ENCODE data around the gene PRKCA. TPM values are rescaled to one million over a fixed set of nuclear protein-coding genes. Genes with fewer than 3 reads are reported as not detected.

PRKCA gene
- total RNA-seq, 1 donor from 2014 or later: 15.5 TPM

GRCh38 chr17:66859353-66859752 lies 556.9 kb downstream of the PRKCA start:
- Histone ChIP-seq H3K36me3 (no peaks in the 10 kb centered on the region), H3K9me3 (no peaks in the 10 kb centered on the region), H3K4me1 (no peaks in the 10 kb centered on the region), H3K27ac (no peak overlapping the region), H3K4me3 (no peak overlapping the region), H3K27me3 (no peaks in the 10 kb centered on the region)
- intact Hi-C loops (cut with DNase I): no loop called here
- TF ChIP-seq POLR2A (IDR thresholded peaks at IDR 0.05) (no peak), CTCF (IDR thresholded peaks at IDR 0.05) (no peak), POLR2AphosphoS5 (IDR thresholded peaks at IDR 0.05; ENCODE audit: insufficient read depth in 1 of 2, low read depth in 1 of 2) (no peak)
- DNase-seq (ENCODE audit: extremely low spot score in 2 of 2): no peak

- H3K4me3 ChIP-seq: no peak overlapping the region
- TF ChIP-seq POLR2A (IDR thresholded peaks at IDR 0.05): no peak
- no peak for TF ChIP-seq CTCF (IDR thresholded peaks at IDR 0.05)
- TF ChIP-seq POLR2AphosphoS5 (IDR thresholded peaks at IDR 0.05; ENCODE audit: insufficient read depth in 1 of 2, low read depth in 1 of 2): no peak
- intact Hi-C loops (cut with DNase I): no loop called here
- no peaks in the 10 kb centered on the region for H3K9me3 ChIP-seq
- H3K27ac ChIP-seq: no peak overlapping the region
- H3K36me3 ChIP-seq: no peaks in the 10 kb centered on the region
- no peak for DNase-seq (ENCODE audit: extremely low spot score in 2 of 2)
- no peaks in the 10 kb centered on the region for H3K4me1 ChIP-seq
- no peaks in the 10 kb centered on the region for H3K27me3 ChIP-seq
These were observed 557.8 kb downstream of the PRKCA start for GRCh38 chr17:66860204-66860603.

MicroRNAs within 50 kb of the gene (microRNA counts, 767-probe panel; counts per million panel counts)
- 238 to 261 counts per million in 2 donors for microRNA hsa-miR-634

Small RNAs within 50 kb of the gene (microRNA-seq; reads per million reads assigned to microRNA genes)
- gene MIR634 (ENCODE audit: borderline number of aligned reads, borderline replicate concordance): not detected

Small RNAs within 50 kb of the gene (small RNA-seq; reads per million reads assigned to genes)
- gene MIR634 (not detected), gene RN7SL735P (not detected), gene RNA5SP444 (not detected), gene RNA5SP445 (not detected), gene RNU6-928P (not detected)

Other genes starting within 250 kb of the PRKCA start
- 20.1 TPM for gene CEP112, start 110.5 kb upstream of the PRKCA start, total RNA-seq
- not detected for gene APOH, start 73.2 kb upstream of the PRKCA start, total RNA-seq

Data from vagina (tissue), 2 donors.